Activated CD8-positive, alpha-beta memory T cell treated with anti-CD3 and anti-CD28 coated beads, Interleukin-2, amount 50 U/mL, for 1 hour (primary cell): ENCODE data around the gene DPYD.

ENCODE experiments used
- DNase-seq: peaks from one replicate; pipeline ENCODE4 v3.0.0-alpha.2; 2020; ENCODE audit errors: extremely low read depth

Gene DPYD

GRCh38 chr1:97784661-97785060 lies 136.2 kb downstream of the DPYD start:
- no peak for DNase-seq

DNA sequence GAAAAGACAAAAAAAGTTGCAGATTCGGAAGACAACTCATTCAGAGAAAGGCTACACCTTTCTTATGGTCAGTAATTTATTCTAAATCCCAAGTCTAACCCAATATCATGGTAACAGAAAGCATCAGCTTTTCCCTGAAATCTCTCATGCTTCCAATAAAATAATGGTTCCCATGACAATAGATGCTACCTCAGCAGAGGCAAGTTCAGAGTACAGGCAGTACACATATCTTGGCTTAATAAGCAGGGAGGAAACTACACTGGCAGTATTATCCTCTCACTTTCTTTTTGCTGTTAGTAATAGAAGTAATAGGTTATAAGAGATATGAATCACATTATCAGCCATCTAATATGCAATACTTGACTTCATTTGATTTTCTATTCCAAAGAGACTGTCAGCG lies 137.1 kb downstream of the DPYD start:
- no peak for DNase-seq

DNA sequence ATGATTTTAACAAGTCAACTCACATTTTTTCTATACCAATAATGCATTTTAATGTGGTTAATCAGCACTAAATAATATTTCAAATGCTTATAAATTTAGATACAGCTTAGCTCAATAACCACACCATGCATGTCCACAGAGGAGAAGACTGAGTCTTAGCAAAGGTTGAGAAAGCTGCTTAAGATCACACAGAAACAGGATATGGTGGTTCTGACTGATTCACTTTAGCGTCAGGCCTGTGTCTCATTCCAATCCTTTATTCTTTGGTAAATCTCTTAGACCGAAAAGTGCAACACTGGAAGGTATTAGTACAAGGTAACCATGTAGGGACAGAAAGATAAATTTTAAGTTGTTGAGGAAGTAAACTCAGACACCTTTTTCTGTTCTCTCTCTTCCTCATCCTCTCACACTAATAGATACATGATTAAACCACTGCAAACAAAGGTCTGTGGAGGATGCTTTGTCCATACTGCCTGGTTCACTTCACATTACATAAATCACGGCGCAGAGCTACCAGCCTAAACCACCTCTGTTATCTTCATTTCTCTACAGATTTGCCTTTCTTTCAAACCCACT lies 139.0 kb downstream of the DPYD start:
- no peak for DNase-seq

DNA sequence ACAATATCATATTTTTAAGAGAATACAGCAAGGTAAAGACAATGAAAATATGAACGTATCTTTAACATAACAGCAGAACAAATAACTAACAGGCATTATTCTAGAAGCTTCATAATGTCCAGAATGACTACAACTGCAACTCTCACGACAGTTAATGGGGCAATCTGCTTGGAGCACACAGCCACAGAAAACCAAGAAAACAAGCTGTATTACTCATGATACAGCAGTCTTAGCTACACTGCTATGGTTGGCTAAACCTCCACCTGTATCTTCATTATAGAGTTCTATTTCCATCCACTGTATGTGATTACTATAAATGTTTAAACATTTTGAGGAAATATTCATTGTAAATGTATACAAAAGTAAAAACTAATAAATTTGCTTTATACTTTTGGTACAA lies 139.9 kb downstream of the DPYD start:
- no peak for DNase-seq

DNA sequence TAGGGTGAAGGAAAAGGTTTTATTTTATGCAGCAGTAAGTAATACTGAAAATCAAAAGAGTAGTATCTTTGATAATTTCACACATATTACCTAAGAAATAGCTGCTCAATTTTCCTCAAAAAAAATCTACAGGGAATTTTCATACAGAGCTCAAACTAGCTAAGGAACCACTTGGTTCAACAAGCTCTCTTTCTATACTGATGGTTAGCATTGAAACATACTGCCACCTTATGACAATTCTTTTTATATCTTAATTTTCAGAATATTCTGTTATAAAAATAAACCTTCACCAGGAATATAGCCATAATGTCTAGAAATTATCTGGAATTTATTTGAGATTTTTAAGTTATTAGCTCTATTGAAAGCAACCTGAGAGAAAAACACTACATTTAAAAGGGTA lies 142.1 kb downstream of the DPYD start:
- DNase-seq, result no peak

GRCh38 chr1:97770376-97770775 lies 150.5 kb downstream of the DPYD start:
- no peak for DNase-seq

- DNase-seq, result no peak
Observed at GRCh38 chr1:97767381-97767780, 153.5 kb downstream of the DPYD start.

- no peak for DNase-seq
Observed at GRCh38 chr1:97764991-97765390, 155.8 kb downstream of the DPYD start.

GRCh38 chr1:97761637-97762036 lies 159.2 kb downstream of the DPYD start:
- DNase-seq, result no peak

DNA sequence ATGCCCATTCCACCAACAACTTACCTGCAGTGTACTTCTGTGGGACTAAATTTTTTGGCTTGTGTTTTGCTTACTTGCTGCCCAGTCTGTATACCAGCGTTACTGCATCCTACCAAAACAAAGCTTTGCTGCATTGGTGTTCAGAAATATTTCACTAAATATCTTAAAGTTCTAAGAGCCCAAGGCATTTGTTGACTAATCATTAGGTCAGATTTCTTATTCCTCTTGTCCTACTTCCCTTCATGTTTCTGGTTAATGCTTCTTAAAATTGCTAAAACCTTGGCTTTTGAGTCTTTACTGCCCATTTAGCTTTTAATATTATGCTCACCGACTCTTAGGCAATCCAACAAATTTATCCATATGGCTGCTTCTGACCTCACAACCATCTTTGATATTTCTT lies 161.8 kb downstream of the DPYD start:
- DNase-seq, result no peak

DNA sequence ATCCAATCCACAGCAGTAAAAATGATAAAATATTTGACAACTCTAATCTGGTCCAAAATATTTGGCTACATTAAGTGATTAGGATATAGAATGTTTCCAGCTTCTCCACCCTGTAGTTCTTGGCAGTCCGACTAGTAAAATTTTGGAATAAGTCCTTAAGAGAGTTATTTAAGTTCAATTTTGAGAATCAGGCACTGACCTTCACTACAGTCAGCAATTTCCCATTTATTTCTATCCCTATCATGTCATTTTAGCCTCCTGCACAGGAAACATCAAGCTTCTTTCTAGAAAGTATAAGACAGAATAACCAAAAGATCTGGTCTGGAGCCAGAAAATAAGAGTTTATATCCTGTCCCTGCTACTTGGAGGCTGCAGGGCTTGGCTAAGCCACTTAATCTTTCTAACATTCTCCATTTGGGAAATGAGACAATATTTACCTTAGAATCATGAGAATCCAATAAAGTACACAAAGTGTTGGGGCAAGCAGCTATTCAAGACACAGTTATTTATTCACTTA lies 162.2 kb downstream of the DPYD start:
- no peak for DNase-seq

- DNase-seq, result no peak
Observed at GRCh38 chr1:97745912-97746311, 174.9 kb downstream of the DPYD start.

GRCh38 chr1:97744977-97745376 lies 175.9 kb downstream of the DPYD start:
- no peak for DNase-seq

- DNase-seq, result no peak
Observed at GRCh38 chr1:97743129-97743528, 177.7 kb downstream of the DPYD start.

- no peak for DNase-seq
Observed at GRCh38 chr1:97740891-97741290, 179.9 kb downstream of the DPYD start.

DNA sequence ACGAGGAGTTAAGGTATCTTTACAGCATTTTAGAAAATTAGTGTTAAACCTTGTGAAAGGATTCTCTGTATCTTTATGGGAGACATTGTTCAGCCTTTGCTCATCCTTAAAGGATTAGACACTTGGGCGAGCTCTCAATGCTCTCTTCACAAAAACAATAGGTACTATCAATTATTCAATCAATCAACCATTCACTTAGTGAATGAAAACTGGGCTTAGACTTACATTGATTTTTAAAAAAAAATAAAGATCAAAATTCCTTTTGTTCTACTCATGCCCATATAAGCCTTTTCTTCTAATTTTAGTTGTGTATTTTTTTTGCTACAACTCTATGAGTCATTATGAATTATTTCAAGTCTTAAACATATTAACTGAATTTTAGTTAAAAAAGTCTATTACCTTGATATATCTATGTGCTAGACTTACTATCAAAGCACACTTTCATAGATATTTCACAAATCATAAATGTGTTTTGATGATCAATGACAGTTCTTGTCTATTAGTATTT lies 181.2 kb downstream of the DPYD start:
- DNase-seq, result no peak

DNA sequence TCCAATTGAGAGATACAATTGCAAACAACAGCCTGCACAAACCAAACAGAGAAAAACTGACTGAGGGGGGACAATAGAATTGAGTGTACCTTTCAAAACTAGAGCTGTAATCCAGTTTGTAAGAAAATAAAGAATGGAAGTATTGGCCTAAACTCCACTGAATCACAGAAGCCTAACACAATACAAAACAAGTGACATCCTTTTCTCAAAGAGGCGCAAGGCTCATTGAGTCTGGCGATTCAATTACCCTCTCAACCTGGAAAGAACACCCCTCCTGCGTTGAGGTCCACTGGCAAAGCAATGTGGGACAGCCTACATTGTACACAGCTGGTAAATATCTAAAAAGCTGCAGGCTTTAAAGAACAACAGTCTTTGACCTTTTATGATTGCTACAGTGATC lies 182.6 kb downstream of the DPYD start:
- DNase-seq, result no peak

DNA sequence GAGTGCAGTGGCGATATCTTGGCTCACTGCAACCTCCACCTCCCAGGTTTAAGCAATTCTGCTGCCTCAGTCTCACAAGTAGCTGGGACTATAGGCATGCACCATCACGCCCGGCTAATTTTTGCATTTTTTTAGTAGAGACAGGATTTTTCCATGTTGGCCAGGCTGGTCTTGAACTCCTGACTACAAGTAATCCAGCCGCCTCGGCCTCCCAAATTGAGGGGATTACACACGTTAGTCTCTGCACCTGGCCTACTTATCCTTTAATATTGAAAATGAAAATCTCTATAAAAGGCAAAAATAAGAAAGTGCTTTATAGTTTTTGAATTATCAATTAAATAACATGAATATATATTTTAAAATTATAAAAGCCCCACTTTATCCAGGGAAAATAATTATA lies 190.6 kb downstream of the DPYD start:
- DNase-seq, result no peak

DNA sequence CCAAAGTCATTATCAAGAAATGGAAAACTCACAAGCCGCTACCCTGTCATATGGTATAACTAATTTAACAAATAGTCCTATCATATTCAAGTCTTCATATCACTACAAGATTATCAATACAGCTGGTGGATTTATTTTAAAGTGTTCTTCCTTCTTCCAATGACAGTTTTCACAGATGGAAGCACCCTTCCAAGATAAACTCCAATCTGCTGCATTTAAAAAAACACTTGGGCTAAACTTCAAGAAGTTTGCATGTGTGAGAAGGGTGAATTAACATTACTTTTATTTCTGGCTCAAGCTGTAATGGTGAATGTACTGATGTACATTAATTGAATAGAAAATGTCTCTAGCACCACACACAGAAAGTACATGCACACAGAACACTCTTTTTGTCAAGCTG lies 192.4 kb downstream of the DPYD start:
- no peak for DNase-seq

DNA sequence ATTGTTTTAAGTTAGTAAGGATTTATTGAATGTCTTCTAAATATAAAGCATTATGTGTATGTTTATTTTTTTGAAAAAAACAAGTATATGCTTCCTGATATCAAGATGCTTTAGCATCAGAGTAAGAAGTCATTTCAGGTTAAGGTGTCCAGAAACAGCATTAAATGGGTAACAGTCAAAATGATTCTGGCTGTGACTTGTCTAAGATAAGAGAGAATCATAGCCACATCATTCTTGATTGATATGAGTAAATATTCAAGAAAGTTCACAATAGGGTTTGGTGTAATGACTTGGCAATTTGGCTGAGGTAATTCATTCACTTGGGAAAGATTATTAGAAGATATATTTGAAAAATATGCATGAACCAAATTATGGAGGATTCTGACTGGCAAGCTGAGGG lies 193.8 kb downstream of the DPYD start:
- DNase-seq, result no peak

- DNase-seq, result no peak
Observed at GRCh38 chr1:97726386-97726785, 194.4 kb downstream of the DPYD start.

- DNase-seq, result no peak
Observed at GRCh38 chr1:97721221-97721620, 199.6 kb downstream of the DPYD start.

DNA sequence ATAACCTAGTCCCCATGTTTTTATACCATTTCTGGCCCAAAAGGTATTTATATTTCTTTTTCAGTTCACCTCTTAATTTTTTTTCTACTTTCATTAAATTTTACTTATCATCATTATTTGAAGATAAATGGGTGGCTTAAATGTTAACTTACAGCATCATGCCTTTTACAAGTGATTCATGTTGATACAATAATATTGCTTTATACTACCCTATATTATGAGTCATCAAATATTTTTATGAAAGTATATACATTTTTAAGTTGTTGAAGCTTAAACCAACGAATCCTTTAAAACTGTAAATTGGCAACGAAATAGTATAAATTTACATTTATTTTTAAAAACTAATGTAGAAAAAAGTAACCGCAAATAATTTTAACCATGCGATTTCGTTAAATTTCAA lies 207.9 kb downstream of the DPYD start:
- no peak for DNase-seq

GRCh38 chr1:97711858-97712257 lies 209.0 kb downstream of the DPYD start:
- no peak for DNase-seq
